GM21423 (cell line): ENCODE results near the gene MAP1LC3B.

Source experiments
- ATAC-seq: cut with Tn5 transposase; IDR thresholded peaks from one replicate; pipeline ENCODE4 v1.9.1; 2021; ENCODE audit warnings: mild to moderate bottlenecking, moderate library complexity; ENCODE audit not compliant: unreplicated experiment

MAP1LC3B gene

GRCh38 chr16:87425941-87426340 is 33.8 kb downstream of the MAP1LC3B start:
- no peak for ATAC-seq

GRCh38 chr16:87426423-87427215 is 34.5 kb downstream of the MAP1LC3B start:
- ATAC-seq = no peak

DNA sequence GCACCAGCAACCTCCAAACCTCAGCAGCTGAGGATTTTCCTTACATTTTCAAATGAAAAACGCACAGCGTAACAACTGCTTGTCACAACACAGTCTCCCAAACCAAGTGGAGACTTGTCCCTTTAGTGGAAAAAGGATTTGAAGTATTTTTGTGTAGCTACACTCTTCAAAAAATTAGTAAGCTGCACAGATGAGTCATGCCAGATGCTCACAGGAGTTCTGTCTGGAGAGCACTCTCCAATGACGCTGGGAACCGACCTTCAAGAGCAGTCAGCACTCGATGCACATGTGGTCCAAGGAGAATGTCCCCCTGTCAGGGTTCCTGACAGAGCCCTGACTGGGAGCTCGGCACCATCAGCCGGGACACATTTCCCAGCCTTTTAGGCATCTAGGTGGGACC is 39.8 kb downstream of the MAP1LC3B start:
- ATAC-seq = no peak

DNA sequence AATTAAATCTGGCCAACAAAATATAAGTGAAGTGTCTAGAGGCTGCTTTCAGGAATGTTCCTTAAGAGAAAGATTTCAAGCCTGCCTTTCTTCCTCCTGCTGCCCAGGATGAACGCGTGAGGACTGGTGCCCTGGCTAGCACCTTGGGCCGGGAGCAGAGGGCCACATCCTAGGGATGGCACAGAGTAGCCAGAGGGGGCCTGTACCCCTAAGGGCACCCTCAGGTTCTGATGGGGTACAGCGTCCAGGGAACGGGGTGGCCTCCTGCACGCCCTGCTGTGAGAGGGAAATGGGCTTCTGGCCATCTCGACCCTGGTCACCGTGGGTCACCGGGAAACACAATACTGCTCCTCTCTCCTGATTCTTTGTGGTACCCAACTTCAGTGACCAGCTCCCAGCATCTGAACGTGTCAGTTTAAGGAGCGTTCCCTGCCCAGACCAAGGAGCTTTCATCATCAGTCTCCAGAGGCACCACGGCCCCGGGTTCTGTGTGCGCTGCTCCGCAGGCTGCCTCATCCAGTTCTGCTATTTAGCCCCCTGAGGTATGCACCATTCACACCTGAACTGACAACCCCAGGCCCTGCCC is 40.3 kb downstream of the MAP1LC3B start:
- no peak for ATAC-seq

- no peak for ATAC-seq
Measured at GRCh38 chr16:87434146-87434667, 42.1 kb downstream of the MAP1LC3B start.

DNA sequence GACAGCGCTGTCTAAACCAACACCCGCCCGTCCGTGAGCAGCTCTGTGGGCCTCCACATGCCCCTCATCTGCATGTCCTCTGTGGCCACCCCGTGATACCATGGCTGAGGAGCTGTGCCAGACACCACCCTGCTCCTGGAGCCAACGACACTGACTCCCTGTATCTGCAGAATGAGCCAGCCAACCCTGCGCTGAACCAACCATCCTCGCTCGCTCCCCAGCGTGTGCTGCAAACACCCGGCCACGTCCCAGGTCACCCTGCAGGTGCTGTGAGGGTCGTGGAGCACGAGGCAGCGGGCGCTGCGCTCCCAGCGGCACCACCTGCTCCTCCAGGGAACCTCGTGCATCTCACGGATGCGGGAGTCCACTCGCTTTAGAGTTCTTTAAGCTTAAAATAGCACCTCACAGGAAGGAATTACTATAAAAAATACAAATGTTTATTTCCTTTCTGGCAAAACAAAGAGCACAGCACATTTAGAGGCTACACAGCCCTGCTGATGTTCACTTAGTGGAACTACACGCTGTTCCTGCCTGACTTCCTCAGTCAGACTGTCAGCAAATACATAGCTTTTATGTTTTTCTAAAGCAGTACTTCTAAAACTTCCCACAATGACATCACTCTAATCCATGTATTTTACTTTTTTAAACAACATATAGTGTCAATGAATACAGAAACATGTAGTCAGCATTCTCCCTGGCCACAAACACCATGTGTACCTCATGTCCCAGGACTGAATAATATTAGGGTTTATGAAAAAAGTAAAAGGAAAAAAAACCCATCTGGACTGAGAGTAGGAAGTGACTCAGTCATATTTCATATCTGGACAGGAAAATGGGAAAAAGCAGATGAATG is 43.5 kb downstream of the MAP1LC3B start:
- ATAC-seq = no peak

- ATAC-seq = no peak
Measured at GRCh38 chr16:87436225-87437172, 44.4 kb downstream of the MAP1LC3B start.

GRCh38 chr16:87437327-87437726 is 45.2 kb downstream of the MAP1LC3B start:
- ATAC-seq = no peak

GRCh38 chr16:87437911-87438610 is 45.9 kb downstream of the MAP1LC3B start:
- no peak for ATAC-seq

- no peak for ATAC-seq
Measured at GRCh38 chr16:87438611-87438985, 46.5 kb downstream of the MAP1LC3B start.

DNA sequence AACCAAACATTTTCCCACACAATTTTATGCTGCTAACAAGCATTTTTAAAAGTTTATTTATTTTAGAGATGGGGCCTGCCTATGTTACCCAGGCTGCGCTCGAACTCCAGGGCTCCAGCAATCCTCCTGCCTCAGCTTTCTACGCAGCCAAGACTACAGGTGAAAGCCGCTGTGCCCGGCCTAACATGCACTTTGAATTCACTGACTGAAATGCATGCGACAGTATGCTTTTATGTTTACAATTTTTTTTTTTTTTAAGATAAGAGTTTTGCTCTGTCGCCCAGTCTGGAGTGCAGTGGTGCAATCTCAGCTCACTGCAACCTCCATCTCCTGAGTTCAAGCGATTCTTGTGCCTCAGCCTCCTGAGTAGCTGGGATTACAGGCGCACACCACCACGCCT is 47.8 kb downstream of the MAP1LC3B start:
- ATAC-seq = no peak

DNA sequence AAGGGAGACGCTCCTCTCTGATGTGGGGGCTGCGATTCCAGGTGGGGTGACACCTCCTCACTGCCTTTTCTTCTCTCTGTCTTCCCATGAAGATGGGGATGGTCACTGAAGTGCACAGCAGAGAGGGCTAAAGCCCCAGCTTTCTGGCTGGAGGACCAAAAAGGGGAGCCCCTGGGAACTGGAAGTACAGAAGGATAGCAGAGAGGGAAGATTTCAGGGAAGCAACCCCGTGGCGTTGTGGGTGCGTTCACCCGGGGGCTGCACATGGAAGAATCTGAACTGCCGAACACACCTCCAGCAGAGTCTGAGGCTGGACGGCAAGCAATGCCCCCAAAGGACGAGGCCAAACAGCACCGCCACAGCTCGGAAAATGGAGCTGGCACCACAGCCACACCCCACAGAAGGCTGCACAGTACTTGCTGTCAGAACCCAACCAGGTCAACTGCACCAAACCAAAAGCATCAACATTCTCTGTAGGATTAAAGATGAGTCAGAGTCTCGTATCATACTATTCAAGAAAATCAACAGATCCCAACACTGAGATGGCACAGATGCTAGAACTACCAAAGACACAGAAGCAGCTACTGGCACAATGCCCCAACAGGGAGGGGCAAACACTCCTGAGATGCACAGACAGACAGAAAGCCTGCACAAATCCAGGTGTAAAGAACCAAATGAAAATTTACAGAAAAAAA is 49.9 kb downstream of the MAP1LC3B start:
- ATAC-seq = no peak

- no peak for ATAC-seq
Measured at GRCh38 chr16:87442581-87442966, 50.4 kb downstream of the MAP1LC3B start.

DNA sequence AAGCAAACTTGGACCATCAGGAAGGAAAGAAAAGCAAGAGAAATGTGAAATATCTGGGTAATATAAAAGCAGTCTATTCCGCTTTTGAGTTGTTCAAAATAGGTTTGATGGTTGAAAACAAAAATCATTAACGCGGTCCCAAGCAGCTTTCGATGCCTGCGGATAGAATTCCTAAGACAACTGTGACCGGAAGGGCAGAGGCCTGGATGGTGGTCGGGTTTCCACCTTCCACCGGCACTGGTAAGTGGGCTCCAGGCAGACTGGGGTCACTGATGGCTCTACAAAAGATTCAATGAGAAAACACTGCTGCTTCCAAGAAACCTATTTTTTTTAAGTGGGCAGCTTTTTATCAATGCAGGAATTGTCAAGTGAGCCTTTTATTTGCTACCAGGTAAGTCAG is 50.9 kb downstream of the MAP1LC3B start:
- no peak for ATAC-seq

DNA sequence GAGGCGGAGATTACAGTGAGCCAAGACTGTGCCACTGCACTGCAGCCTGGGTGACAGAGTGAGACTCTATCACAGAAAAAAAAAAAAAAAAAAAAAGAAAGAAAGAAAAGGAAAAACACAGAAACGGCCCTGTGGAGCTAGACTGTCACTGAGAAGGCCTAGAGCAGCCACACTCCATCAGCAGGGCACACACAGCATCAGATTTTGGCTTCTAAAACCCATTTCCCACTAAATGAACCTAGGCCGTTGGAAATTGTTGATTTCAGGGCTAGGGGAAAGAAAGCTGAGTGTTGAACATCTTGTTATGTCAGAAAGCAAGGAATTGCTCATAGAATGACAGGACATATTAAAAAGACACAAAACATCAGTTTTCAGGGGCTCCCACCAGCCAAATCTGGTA is 51.8 kb downstream of the MAP1LC3B start:
- no peak for ATAC-seq

DNA sequence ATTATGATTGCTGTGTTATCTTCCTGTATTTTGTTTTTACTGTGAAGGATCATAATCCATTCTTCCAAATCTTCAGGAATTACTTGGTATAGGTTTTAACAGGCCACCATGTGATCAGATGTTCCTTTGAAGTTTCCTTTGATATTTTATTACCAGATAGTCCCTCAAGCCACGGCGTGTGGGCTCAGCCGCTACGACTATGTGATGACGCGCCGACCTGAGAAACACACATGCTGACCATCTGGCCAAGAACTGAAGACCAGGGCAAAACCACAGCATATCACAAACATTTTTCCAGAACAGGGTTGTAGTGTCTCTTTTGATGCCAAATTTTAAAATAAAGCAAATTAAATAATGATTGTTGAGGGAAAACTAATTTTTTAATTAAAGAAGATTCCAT is 53.4 kb downstream of the MAP1LC3B start:
- ATAC-seq = no peak

GRCh38 chr16:87446479-87446878 is 54.3 kb downstream of the MAP1LC3B start:
- no peak for ATAC-seq

- no peak for ATAC-seq
Measured at GRCh38 chr16:87447323-87447722, 55.2 kb downstream of the MAP1LC3B start.

GRCh38 chr16:87448866-87449265 is 56.7 kb downstream of the MAP1LC3B start:
- ATAC-seq = no peak
